Measurements from ENCODE around the gene KCNE2. TPM values are rescaled to one million over a fixed set of nuclear protein-coding genes. Genes with fewer than 3 reads are reported as not detected.
"Not testable (repeated sequence)": the region's sequence is repeated elsewhere in the genome, so short reads cannot be mapped to it uniquely, and the experiment has no call there.

The KCNE2 gene
- total RNA-seq, 4 donors from 2014 or later = not detected

GRCh38 chr21:34383724-34384415 lies 20.1 kb downstream of the KCNE2 start:
- WGBS, 2 donors (ENCODE audit: low coverage in 1 of 2) = no CpG with 5 or more reads among the region's 14 CpGs
- intact Hi-C loops (cut with DNase I; ENCODE audit: low total_unique reads); H3K27me3 ChIP-seq; H3K4me3 ChIP-seq; H3K36me3 ChIP-seq; H3K27ac ChIP-seq; DNase-seq; in situ Hi-C loops (cut with MboI; ENCODE audit: low pct_ligation_motif_present in 1 of 4, low pct_unique_long_range_greater_than_20kb in 1 of 4, low sequenced_read_pairs in 3 of 4); H3K4me1 ChIP-seq; H3K9me3 ChIP-seq: not testable (repeated sequence)

DNA sequence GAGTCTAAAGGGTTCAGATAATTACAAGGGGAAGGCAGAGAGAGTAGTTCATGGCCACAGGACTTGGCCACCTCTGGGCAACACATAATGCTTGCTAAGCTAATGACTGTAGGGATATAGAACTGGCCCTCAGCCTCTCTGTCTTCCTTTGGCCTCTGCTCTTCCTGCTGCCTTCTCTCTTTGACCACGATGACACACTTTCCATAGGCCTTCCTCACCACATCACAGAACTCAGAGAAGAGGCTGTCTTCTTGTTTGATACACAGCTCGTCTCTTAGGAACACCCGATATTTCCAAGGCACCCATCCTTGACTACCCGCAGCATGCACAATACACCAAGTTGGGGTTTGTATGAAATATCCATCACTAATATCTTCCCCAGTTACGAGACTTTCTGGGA lies 36.7 kb downstream of the KCNE2 start:
- H3K36me3 ChIP-seq; H3K27me3 ChIP-seq; H3K4me3 ChIP-seq; intact Hi-C loops (cut with DNase I; ENCODE audit: low total_unique reads); DNase-seq; H3K9me3 ChIP-seq; H3K27ac ChIP-seq; in situ Hi-C loops (cut with MboI; ENCODE audit: low pct_ligation_motif_present in 1 of 4, low pct_unique_long_range_greater_than_20kb in 1 of 4, low sequenced_read_pairs in 3 of 4); H3K4me1 ChIP-seq: not testable (repeated sequence)
- no CpG with 5 or more reads among the region's 5 CpGs for WGBS, 2 donors (ENCODE audit: low coverage in 1 of 2)

GRCh38 chr21:34404742-34405141 lies 40.9 kb downstream of the KCNE2 start:
- H3K9me3 ChIP-seq; intact Hi-C loops (cut with DNase I; ENCODE audit: low total_unique reads); H3K27me3 ChIP-seq; H3K36me3 ChIP-seq; in situ Hi-C loops (cut with MboI; ENCODE audit: low pct_ligation_motif_present in 1 of 4, low pct_unique_long_range_greater_than_20kb in 1 of 4, low sequenced_read_pairs in 3 of 4); H3K4me3 ChIP-seq; H3K4me1 ChIP-seq; DNase-seq; H3K27ac ChIP-seq: not testable (repeated sequence)
- no CpG with 5 or more reads among the region's 5 CpGs for WGBS, 2 donors (ENCODE audit: low coverage in 1 of 2)

GRCh38 chr21:34405686-34406085 lies 41.9 kb downstream of the KCNE2 start:
- H3K4me3 ChIP-seq; intact Hi-C loops (cut with DNase I; ENCODE audit: low total_unique reads); H3K4me1 ChIP-seq; H3K9me3 ChIP-seq; DNase-seq; H3K36me3 ChIP-seq; H3K27me3 ChIP-seq; H3K27ac ChIP-seq; in situ Hi-C loops (cut with MboI; ENCODE audit: low pct_ligation_motif_present in 1 of 4, low pct_unique_long_range_greater_than_20kb in 1 of 4, low sequenced_read_pairs in 3 of 4): not testable (repeated sequence)
- no CpG with 5 or more reads among the region's 2 CpGs for WGBS, 2 donors (ENCODE audit: low coverage in 1 of 2)

GRCh38 chr21:34406102-34406501 lies 42.3 kb downstream of the KCNE2 start:
- H3K36me3 ChIP-seq; in situ Hi-C loops (cut with MboI; ENCODE audit: low pct_ligation_motif_present in 1 of 4, low pct_unique_long_range_greater_than_20kb in 1 of 4, low sequenced_read_pairs in 3 of 4); H3K4me1 ChIP-seq; H3K4me3 ChIP-seq; intact Hi-C loops (cut with DNase I; ENCODE audit: low total_unique reads); DNase-seq; H3K9me3 ChIP-seq; H3K27me3 ChIP-seq; H3K27ac ChIP-seq: not testable (repeated sequence)
- WGBS, 2 donors (ENCODE audit: low coverage in 1 of 2) = no CpG with 5 or more reads among the region's 6 CpGs

DNA sequence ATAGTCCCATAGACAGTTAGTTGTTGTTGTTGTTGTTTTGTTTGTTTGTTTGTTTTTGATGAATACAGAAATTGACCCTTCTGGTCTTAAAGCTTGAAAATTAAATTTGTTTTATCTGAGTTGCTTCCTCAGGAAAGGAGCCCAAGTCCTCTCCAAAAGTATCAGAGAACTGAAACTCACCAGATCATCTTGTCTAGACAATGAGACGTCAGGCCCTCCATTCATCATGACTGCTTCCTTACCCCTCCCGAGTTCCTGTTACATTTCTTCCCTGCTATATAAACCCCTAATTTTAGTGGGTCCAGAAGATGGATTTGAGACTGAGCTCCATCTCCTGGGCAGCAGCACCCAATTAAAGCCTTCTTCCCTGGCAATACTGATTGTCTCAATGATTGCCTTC lies 42.9 kb downstream of the KCNE2 start:
- H3K4me3 ChIP-seq; H3K9me3 ChIP-seq; intact Hi-C loops (cut with DNase I; ENCODE audit: low total_unique reads); H3K27ac ChIP-seq; H3K36me3 ChIP-seq; H3K4me1 ChIP-seq; H3K27me3 ChIP-seq; in situ Hi-C loops (cut with MboI; ENCODE audit: low pct_ligation_motif_present in 1 of 4, low pct_unique_long_range_greater_than_20kb in 1 of 4, low sequenced_read_pairs in 3 of 4); DNase-seq: not testable (repeated sequence)
- WGBS, 2 donors (ENCODE audit: low coverage in 1 of 2) = no CpG with 5 or more reads among the region's 2 CpGs

GRCh38 chr21:34407294-34407693 lies 43.5 kb downstream of the KCNE2 start:
- WGBS, 2 donors (ENCODE audit: low coverage in 1 of 2) = no CpG with 5 or more reads among the region's 9 CpGs
- H3K27ac ChIP-seq; in situ Hi-C loops (cut with MboI; ENCODE audit: low pct_ligation_motif_present in 1 of 4, low pct_unique_long_range_greater_than_20kb in 1 of 4, low sequenced_read_pairs in 3 of 4): not testable (repeated sequence)

DNA sequence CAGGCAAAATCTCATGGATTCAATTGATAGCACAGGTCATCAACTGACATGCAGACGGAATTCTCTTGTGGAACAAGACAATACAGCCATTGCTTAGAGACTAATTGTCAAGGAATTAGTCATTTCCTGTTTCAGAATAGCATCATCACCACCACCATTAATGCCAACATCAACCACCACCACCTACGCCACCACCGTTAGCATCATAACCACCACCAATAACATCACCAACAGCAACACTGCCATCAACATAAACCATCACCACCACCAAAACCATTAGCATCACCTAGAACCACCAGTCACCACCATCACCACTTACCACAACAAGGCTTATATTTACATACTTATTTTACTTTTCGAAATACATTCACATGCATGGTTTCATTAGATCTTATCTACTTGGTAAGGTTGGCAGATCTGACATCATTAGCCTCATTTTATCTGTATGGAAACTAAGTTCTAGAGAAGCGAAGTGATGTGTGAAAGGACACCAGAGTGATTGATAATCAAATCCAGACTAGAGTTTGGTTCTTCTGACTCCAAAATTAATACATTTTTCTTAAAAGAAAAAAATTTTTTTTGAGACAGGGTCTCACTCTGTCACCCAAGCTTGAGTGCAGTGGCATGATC lies 53.8 kb downstream of the KCNE2 start:
- WGBS, 2 donors (ENCODE audit: low coverage in 1 of 2) = no CpG with 5 or more reads among the region's 5 CpGs
- H3K4me3 ChIP-seq; H3K9me3 ChIP-seq; H3K4me1 ChIP-seq; H3K27ac ChIP-seq; DNase-seq; in situ Hi-C loops (cut with MboI; ENCODE audit: low pct_ligation_motif_present in 1 of 4, low pct_unique_long_range_greater_than_20kb in 1 of 4, low sequenced_read_pairs in 3 of 4); H3K27me3 ChIP-seq; intact Hi-C loops (cut with DNase I; ENCODE audit: low total_unique reads); H3K36me3 ChIP-seq: not testable (repeated sequence)

More at GRCh38 chr21:34407294-34407693, 43.5 kb downstream of the KCNE2 start:
- DNase-seq; H3K4me1 ChIP-seq; H3K9me3 ChIP-seq; H3K27me3 ChIP-seq; H3K4me3 ChIP-seq; H3K36me3 ChIP-seq; intact Hi-C loops (cut with DNase I; ENCODE audit: low total_unique reads): not testable (repeated sequence)

Other genes starting within 250 kb of the KCNE2 start
- 10 to 100 TPM in 1 of 4 donors, 1 to 10 TPM in 3; 2.2 to 11.7 (median 5.1) TPM for gene SMIM11, start 11.5 kb downstream of the KCNE2 start, total RNA-seq
- not detected for gene SMIM34, start 59.9 kb downstream of the KCNE2 start, total RNA-seq
- 1 to 10 TPM in 3 of 4 donors, not detected in 1; 1.5 to 2.6 (median 2.4) TPM for gene KCNE1, start 148.2 kb downstream of the KCNE2 start, total RNA-seq